ENCODE results near the gene SLC25A43.
"Not testable (repeated sequence)": the region's sequence is repeated elsewhere in the genome, so short reads cannot be mapped to it uniquely, and the experiment has no call there.

Gene SLC25A43

DNA sequence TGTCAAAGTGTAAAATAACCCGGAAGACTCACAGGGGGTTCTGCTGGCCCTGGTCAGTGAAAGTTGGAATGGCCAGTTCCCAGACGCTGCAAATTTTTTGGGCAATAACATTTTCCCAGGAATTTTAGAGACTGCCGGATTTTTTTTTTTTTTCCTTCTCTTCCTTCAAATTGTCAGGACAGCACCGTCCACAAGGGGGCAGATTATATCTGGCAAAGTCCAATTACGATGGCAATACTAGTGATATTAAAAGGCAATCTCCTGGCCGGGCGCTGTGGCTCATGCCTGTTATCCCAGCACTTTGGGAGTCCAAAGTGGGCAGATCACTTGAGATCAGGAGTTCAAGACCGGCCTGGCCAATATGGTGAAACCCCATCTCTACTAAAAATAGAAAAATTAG is 89.6 kb downstream of the SLC25A43 start:
- no peaks in the 10 kb centered on the region for H3K36me3 ChIP-seq (replicated peaks; ENCODE audit: insufficient read depth, low read length)
- TF ChIP-seq, protein P1, sequence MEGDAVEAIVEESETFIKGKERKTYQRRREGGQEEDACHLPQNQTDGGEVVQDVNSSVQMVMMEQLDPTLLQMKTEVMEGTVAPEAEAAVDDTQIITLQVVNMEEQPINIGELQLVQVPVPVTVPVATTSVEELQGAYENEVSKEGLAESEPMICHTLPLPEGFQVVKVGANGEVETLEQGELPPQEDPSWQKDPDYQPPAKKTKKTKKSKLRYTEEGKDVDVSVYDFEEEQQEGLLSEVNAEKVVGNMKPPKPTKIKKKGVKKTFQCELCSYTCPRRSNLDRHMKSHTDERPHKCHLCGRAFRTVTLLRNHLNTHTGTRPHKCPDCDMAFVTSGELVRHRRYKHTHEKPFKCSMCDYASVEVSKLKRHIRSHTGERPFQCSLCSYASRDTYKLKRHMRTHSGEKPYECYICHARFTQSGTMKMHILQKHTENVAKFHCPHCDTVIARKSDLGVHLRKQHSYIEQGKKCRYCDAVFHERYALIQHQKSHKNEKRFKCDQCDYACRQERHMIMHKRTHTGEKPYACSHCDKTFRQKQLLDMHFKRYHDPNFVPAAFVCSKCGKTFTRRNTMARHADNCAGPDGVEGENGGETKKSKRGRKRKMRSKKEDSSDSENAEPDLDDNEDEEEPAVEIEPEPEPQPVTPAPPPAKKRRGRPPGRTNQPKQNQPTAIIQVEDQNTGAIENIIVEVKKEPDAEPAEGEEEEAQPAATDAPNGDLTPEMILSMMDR (IDR thresholded peaks at IDR 0.05; ENCODE audit: low read length) = peak; percentile 60
- no peak for TF ChIP-seq EZH2phosphoT487 (IDR thresholded peaks at IDR 0.05; ENCODE audit: low read length)
- H2AFZ ChIP-seq (ENCODE audit: low read length) = no peak overlapping the region
- no peaks in the 10 kb centered on the region for H3K9me3 ChIP-seq (replicated peaks; ENCODE audit: insufficient read depth, low read length)
- no peak overlapping the region for H3K9ac ChIP-seq (ENCODE audit: low read length)
- no peaks in the 10 kb centered on the region for H4K20me1 ChIP-seq (ENCODE audit: insufficient read depth, low read length)
- H3F3A ChIP-seq (ENCODE audit: insufficient read depth, low read length) = no peaks in the 10 kb centered on the region
- no peaks in the 10 kb centered on the region for H3K27me3 ChIP-seq (replicated peaks; ENCODE audit: insufficient read depth, low read length)
- no peak overlapping the region for H3K27ac ChIP-seq (ENCODE audit: low read length)
- no peaks in the 10 kb centered on the region for H3K4me1 ChIP-seq (ENCODE audit: low read length)
- no peaks in the 10 kb centered on the region for H3K79me2 ChIP-seq (ENCODE audit: low read length)
- no peaks in the 10 kb centered on the region for H3K9me2 ChIP-seq (replicated peaks; ENCODE audit: insufficient read depth, low read length)
- H3K4me3 ChIP-seq (ENCODE audit: low read length) = no peak overlapping the region
- peak overlapping the region; percentile 6; the same call in 1 of the 2 replicates for H3K4me2 ChIP-seq (ENCODE audit: low read depth, low read length)
- peak; percentile 53 for DNase-seq

DNA sequence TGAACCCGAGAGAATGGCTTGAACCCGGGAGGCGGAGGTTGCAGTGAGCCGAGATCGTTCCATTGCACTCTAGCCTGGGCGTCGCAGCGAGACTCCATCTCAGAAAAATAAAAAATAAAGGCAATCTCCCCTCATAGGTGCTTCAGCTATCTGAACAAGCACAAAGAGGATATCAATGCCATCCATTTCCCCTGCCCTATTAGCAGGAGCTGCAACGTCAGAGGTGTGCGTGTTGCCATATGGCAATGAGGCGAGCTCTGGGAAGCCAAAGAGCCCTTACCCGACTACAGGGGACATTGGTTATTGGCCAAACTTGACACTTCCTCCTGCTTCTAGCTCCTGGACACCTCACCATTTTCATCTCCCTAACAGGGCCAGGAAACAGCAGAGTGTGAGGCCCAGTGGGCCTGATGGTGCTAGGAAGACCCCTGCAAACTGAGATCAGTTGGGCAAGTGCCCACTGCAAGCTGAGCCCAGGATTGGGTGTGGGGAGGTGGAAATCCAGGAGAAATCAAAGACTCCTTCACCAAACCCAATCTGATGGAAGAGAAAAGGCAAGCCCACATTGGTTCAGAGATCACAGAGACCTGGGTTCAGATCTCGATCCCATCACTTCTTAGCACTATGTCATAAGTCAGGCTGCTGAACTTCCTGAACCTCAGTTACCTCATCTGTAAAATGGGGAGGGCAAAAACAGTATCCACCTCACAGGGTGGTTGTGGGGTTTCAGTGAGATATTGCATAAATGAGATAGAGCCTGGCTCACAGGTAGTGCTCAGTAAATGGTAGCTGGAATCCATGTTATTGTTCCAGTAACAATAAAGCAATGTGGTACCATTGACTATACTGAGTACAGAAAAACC is 90.3 kb downstream of the SLC25A43 start:
- H3K79me2 ChIP-seq (ENCODE audit: low read length) = no peaks in the 10 kb centered on the region
- H3K9me3 ChIP-seq (replicated peaks; ENCODE audit: insufficient read depth, low read length) = no peaks in the 10 kb centered on the region
- no peak overlapping the region for H3K4me3 ChIP-seq (ENCODE audit: low read length)
- no peak for DNase-seq
- no peaks in the 10 kb centered on the region for H4K20me1 ChIP-seq (ENCODE audit: insufficient read depth, low read length)
- H3K27me3 ChIP-seq (replicated peaks; ENCODE audit: insufficient read depth, low read length) = no peaks in the 10 kb centered on the region
- H3K4me2 ChIP-seq (ENCODE audit: low read depth, low read length) = no peak overlapping the region
- no peaks in the 10 kb centered on the region for H3K36me3 ChIP-seq (replicated peaks; ENCODE audit: insufficient read depth, low read length)
- H3K9me2 ChIP-seq (replicated peaks; ENCODE audit: insufficient read depth, low read length) = no peaks in the 10 kb centered on the region
- no peak overlapping the region for H2AFZ ChIP-seq (ENCODE audit: low read length)
- H3K27ac ChIP-seq (ENCODE audit: low read length) = no peak overlapping the region
- no peaks in the 10 kb centered on the region for H3K4me1 ChIP-seq (ENCODE audit: low read length)
- TF ChIP-seq EZH2 (optimal IDR thresholded peaks at IDR 0.05; ENCODE audit: low read depth, low read length) (no peak), EZH2phosphoT487 (IDR thresholded peaks at IDR 0.05; ENCODE audit: low read length) (no peak)
- TF ChIP-seq, protein P1 (IDR thresholded peaks at IDR 0.05; ENCODE audit: low read length) = no peak
- no peak overlapping the region for H3K9ac ChIP-seq (ENCODE audit: low read length)
- no peaks in the 10 kb centered on the region for H3F3A ChIP-seq (ENCODE audit: insufficient read depth, low read length)

DNA sequence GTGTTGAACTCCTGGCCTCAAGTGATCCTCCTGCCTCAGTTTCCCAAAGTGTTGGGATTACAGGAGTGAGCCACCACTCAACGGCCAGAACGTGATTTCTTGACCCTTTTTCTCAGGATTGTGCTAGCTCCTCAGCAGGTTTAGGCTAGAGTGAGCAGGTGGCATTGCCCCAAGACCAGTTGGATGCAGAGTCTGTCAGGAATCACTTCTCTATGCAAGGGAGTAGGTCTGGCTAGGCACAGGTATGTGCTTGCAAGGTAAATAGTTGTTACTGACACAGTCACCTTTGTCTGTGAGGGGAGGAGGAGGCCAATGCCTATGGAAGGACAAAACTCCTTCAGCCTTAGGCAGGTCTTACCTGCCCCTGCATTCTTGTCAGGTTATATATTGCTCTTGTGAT is 93.3 kb downstream of the SLC25A43 start:
- Histone ChIP-seq H3K27ac (ENCODE audit: low read length) (no peak overlapping the region), H3K9me3 (replicated peaks; ENCODE audit: insufficient read depth, low read length) (no peaks in the 10 kb centered on the region)

DNA sequence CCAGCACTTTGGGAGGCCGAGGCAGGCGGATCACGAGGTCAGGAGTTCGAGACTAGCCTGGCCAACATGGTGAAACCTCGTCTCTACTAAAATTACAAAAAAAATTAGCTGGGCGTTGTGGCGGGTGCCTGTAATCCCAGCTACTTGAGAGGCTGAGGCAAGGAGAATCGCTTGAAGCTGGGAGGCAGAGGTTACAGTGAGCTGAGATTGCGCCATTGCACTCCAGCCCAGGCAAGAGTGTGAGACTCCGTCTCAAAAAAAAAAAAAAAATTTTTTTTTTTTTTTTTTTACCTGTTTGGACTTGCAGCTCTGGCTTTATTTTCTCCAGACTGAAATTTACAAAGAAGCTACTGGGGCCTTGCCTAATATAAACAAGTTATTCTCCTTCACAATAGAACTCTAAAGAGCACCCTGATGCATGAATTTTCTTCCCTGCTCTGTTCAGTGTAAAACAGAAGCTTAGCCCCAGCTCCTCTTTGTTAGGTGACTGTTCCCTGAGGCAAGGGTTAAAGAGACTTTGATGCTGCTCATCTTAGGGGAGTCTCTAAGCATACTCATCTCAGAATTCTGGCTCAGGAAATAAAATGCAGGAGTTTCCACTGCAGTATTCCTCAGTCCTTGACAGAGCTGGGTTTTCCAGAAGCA is 94.8 kb downstream of the SLC25A43 start:
- H3K9me3 ChIP-seq (replicated peaks; ENCODE audit: insufficient read depth, low read length); H3K4me3 ChIP-seq (ENCODE audit: low read length); H3K4me2 ChIP-seq (ENCODE audit: low read depth, low read length); H4K20me1 ChIP-seq (ENCODE audit: insufficient read depth, low read length); H3K36me3 ChIP-seq (replicated peaks; ENCODE audit: insufficient read depth, low read length); H3F3A ChIP-seq (ENCODE audit: insufficient read depth, low read length); H3K27me3 ChIP-seq (replicated peaks; ENCODE audit: insufficient read depth, low read length); DNase-seq; H3K9me2 ChIP-seq (replicated peaks; ENCODE audit: insufficient read depth, low read length); H3K27ac ChIP-seq (ENCODE audit: low read length); H2AFZ ChIP-seq (ENCODE audit: low read length); H3K79me2 ChIP-seq (ENCODE audit: low read length); H3K9ac ChIP-seq (ENCODE audit: low read length): not testable (repeated sequence)
- peaks cover 19% of the 10 kb centered on the region for H3K4me1 ChIP-seq (ENCODE audit: low read length)

More for the DNA sequence above, 93.3 kb downstream of the SLC25A43 start:
- no peak overlapping the region for H3K9ac ChIP-seq (ENCODE audit: low read length)
- H3K4me1 ChIP-seq (ENCODE audit: low read length) = peaks cover 19% of the 10 kb centered on the region
- no peaks in the 10 kb centered on the region for H3K27me3 ChIP-seq (replicated peaks; ENCODE audit: insufficient read depth, low read length)
- no peaks in the 10 kb centered on the region for H3K36me3 ChIP-seq (replicated peaks; ENCODE audit: insufficient read depth, low read length)
- H4K20me1 ChIP-seq (ENCODE audit: insufficient read depth, low read length) = no peaks in the 10 kb centered on the region
- TF ChIP-seq EZH2 (optimal IDR thresholded peaks at IDR 0.05; ENCODE audit: low read depth, low read length) = no peak
- no peak for TF ChIP-seq EZH2phosphoT487 (IDR thresholded peaks at IDR 0.05; ENCODE audit: low read length)
- TF ChIP-seq, protein P1 (IDR thresholded peaks at IDR 0.05; ENCODE audit: low read length) = no peak
- H3K9me2 ChIP-seq (replicated peaks; ENCODE audit: insufficient read depth, low read length) = no peaks in the 10 kb centered on the region
- no peak overlapping the region for H3K4me2 ChIP-seq (ENCODE audit: low read depth, low read length)
- H2AFZ ChIP-seq (ENCODE audit: low read length) = no peak overlapping the region
- no peaks in the 10 kb centered on the region for H3F3A ChIP-seq (ENCODE audit: insufficient read depth, low read length)
- H3K4me3 ChIP-seq (ENCODE audit: low read length) = no peak overlapping the region
- H3K79me2 ChIP-seq (ENCODE audit: low read length) = no peaks in the 10 kb centered on the region
- no peak for DNase-seq

All from MM.1S (cell line).